ENCODE results near the gene TEX53. TPM values are rescaled to one million over a fixed set of nuclear protein-coding genes. Genes with fewer than 3 reads are reported as not detected.

The TEX53 gene
- total RNA-seq, 1 experiment from 2014 or later = not detected

- ChIA-PET RAD21 (ENCODE audit: low non-redundant PET in 1 of 2, low total read pairs in 2 of 2, uncharacterized antibody in 2 of 2, unreplicated experiment in 2 of 2) (no interaction called here), POLR2A (interaction anchor here (0.6 kb wide), 1 partner anchor 153 kb away, joined by 4 read pairs; no protein-coding TSS in a partner anchor), CTCF (no interaction called here)
- TF ChIP-seq CEBPB (IDR thresholded peaks at IDR 0.05; ENCODE audit: low read depth) (peak; percentile 11; the same call in 1 of the 2 replicates), EZH2 (IDR thresholded peaks at IDR 0.05) (no peak), EGR1 (IDR thresholded peaks at IDR 0.05; ENCODE audit: low read depth) (no peak), JUND (IDR thresholded peaks at IDR 0.05) (no peak), TCF7L2 (IDR thresholded peaks at IDR 0.05; ENCODE audit: borderline replicate concordance, extremely low read depth, insufficient read depth, insufficient read length) (no peak), POLR2AphosphoS5 (IDR thresholded peaks at IDR 0.05; ENCODE audit: low read depth, low read length) (no peak)
- Histone ChIP-seq H3K36me3 (ENCODE audit: control insufficient read depth in 1 of 2, insufficient read depth in 2 of 2, low read length in 2 of 2) (no peaks in the 10 kb centered on the region), H3K27ac (ENCODE audit: low read depth, low read length) (no peak overlapping the region), H3K9me2 (ENCODE audit: insufficient read depth) (no peaks in the 10 kb centered on the region), H2AFZ (ENCODE audit: low read depth, low read length, poor library complexity, severe bottlenecking) (no peak overlapping the region), H3K9ac (ENCODE audit: low read length) (no peak overlapping the region), H3K4me2 (ENCODE audit: low read length) (no peak overlapping the region), H4K20me1 (ENCODE audit: insufficient read depth) (no peaks in the 10 kb centered on the region), H3K4me1 (ENCODE audit: control insufficient read depth in 1 of 2, insufficient read depth in 2 of 2, low read length in 2 of 2) (peaks cover 9 to 43% of the 10 kb centered on the region in 2 experiments), H3K9me3 (ENCODE audit: control insufficient read depth in 1 of 2, insufficient read depth in 1 of 2, low read depth in 1 of 2, low read length in 2 of 2) (no peaks in the 10 kb centered on the region), H3K79me2 (ENCODE audit: insufficient read depth, low read length) (no peaks in the 10 kb centered on the region), H3K27me3 (ENCODE audit: insufficient read depth, low read length) (peaks cover 5% of the 10 kb centered on the region; the same call in 1 of the 2 replicates), H3K4me3 (replicated peaks in 1 of 2; ENCODE audit: low read depth in 1 of 2, low read length in 2 of 2) (no peak overlapping the region)
- BruUV-seq (replicated peaks) = no TSS peak
- DNase-seq (ENCODE audit: low read depth, low spot score) (no peak), ATAC-seq (no peak)
- intact Hi-C loops (cut with micrococcal nuclease) = no loop called here
Observed at GRCh38 chr9:114695948-114696347, 38.3 kb upstream of the TEX53 start.

DNA sequence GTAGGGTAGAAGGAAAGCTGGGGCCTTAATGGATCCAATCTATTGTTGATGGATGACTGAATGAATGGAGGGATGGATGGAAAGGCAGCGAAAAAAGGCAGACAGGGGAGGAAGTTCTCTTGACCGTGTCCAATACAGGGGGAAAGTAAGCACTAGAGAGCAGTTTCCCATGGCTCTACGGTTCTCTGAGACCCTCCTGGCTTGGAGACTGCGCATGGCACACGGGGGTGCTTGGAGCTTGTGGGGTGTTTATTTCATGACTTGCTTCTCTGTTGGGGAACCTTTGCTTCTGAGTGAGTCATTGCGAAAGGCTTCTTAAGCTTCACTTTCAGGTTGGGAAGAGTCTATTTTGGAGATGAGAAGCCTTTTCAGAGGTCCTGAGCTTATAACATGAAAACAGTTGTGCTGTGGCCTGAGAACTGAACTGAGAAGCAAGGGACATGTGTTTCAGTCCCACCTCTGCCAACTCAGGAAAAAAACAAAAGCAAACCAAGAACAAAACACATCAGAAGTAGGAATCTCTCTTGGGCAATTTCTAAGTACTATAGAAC is 37.2 kb upstream of the TEX53 start:
- intact Hi-C loops (cut with micrococcal nuclease) = no loop called here
- Histone ChIP-seq H3K27me3 (ENCODE audit: insufficient read depth, low read length) (peaks cover 5% of the 10 kb centered on the region; the same call in 1 of the 2 replicates), H3K27ac (ENCODE audit: low read depth, low read length) (no peak overlapping the region), H2AFZ (ENCODE audit: low read depth, low read length, poor library complexity, severe bottlenecking) (no peak overlapping the region), H3K9me3 (ENCODE audit: control insufficient read depth in 1 of 2, insufficient read depth in 1 of 2, low read depth in 1 of 2, low read length in 2 of 2) (no peaks in the 10 kb centered on the region), H3K4me3 (replicated peaks in 1 of 2; ENCODE audit: low read depth in 1 of 2, low read length in 2 of 2) (no peak overlapping the region), H3K36me3 (ENCODE audit: control insufficient read depth in 1 of 2, insufficient read depth in 2 of 2, low read length in 2 of 2) (no peaks in the 10 kb centered on the region), H3K9me2 (ENCODE audit: insufficient read depth) (no peaks in the 10 kb centered on the region), H4K20me1 (ENCODE audit: insufficient read depth) (no peaks in the 10 kb centered on the region), H3K9ac (ENCODE audit: low read length) (no peak overlapping the region), H3K4me2 (ENCODE audit: low read length) (no peak overlapping the region), H3K4me1 (ENCODE audit: control insufficient read depth in 1 of 2, insufficient read depth in 2 of 2, low read length in 2 of 2) (peaks cover 16 to 52% of the 10 kb centered on the region in 2 experiments), H3K79me2 (ENCODE audit: insufficient read depth, low read length) (no peaks in the 10 kb centered on the region)
- ChIA-PET POLR2A (no interaction called here), CTCF (no interaction called here), RAD21 (ENCODE audit: low non-redundant PET in 1 of 2, low total read pairs in 2 of 2, uncharacterized antibody in 2 of 2, unreplicated experiment in 2 of 2) (no interaction called here)
- TF ChIP-seq CEBPB (IDR thresholded peaks at IDR 0.05; ENCODE audit: low read depth) (no peak), TCF7L2 (IDR thresholded peaks at IDR 0.05; ENCODE audit: borderline replicate concordance, extremely low read depth, insufficient read depth, insufficient read length) (no peak), POLR2AphosphoS5 (IDR thresholded peaks at IDR 0.05; ENCODE audit: low read depth, low read length) (no peak), CTCF (IDR thresholded peaks at IDR 0.05 in 2 of 3, conservative IDR thresholded peaks at IDR 0.05 in 1 of 3; ENCODE audit: borderline replicate concordance in 1 of 3, insufficient read depth in 1 of 3, low read depth in 2 of 3, low read length in 2 of 3) (no peak), SIN3A (IDR thresholded peaks at IDR 0.05; ENCODE audit: low read depth) (no peak), ATF3 (IDR thresholded peaks at IDR 0.05) (no peak), ZFX (IDR thresholded peaks at IDR 0.05) (no peak), ELF1 (IDR thresholded peaks at IDR 0.05; ENCODE audit: borderline replicate concordance, low read depth) (no peak), ZNF274 (IDR thresholded peaks at IDR 0.05; ENCODE audit: low read depth, low read length) (no peak)
- TF ChIP-seq, protein P1, sequence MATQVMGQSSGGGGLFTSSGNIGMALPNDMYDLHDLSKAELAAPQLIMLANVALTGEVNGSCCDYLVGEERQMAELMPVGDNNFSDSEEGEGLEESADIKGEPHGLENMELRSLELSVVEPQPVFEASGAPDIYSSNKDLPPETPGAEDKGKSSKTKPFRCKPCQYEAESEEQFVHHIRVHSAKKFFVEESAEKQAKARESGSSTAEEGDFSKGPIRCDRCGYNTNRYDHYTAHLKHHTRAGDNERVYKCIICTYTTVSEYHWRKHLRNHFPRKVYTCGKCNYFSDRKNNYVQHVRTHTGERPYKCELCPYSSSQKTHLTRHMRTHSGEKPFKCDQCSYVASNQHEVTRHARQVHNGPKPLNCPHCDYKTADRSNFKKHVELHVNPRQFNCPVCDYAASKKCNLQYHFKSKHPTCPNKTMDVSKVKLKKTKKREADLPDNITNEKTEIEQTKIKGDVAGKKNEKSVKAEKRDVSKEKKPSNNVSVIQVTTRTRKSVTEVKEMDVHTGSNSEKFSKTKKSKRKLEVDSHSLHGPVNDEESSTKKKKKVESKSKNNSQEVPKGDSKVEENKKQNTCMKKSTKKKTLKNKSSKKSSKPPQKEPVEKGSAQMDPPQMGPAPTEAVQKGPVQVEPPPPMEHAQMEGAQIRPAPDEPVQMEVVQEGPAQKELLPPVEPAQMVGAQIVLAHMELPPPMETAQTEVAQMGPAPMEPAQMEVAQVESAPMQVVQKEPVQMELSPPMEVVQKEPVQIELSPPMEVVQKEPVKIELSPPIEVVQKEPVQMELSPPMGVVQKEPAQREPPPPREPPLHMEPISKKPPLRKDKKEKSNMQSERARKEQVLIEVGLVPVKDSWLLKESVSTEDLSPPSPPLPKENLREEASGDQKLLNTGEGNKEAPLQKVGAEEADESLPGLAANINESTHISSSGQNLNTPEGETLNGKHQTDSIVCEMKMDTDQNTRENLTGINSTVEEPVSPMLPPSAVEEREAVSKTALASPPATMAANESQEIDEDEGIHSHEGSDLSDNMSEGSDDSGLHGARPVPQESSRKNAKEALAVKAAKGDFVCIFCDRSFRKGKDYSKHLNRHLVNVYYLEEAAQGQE (IDR thresholded peaks at IDR 0.05; ENCODE audit: low read depth) = no peak
- DNase-seq (ENCODE audit: low read depth, low spot score) (no peak), ATAC-seq (no peak)
- no TSS peak for BruUV-seq (replicated peaks)
